ENCODE results near the gene INPP4A. TPM values are rescaled to one million over a fixed set of nuclear protein-coding genes. Genes with fewer than 3 reads are reported as not detected.
A peak's percentile ranks its signal among the peaks of the same experiment; 100 is the strongest.
"Not testable (repeated sequence)": the region's sequence is repeated elsewhere in the genome, so short reads cannot be mapped to it uniquely, and the experiment has no call there.

INPP4A gene
- 8.4 and 12.6 TPM in 2 replicates for total RNA-seq (2014; rRNA removed; shearing (Covaris generic); ENCODE audit: low replicate concordance)

DNA sequence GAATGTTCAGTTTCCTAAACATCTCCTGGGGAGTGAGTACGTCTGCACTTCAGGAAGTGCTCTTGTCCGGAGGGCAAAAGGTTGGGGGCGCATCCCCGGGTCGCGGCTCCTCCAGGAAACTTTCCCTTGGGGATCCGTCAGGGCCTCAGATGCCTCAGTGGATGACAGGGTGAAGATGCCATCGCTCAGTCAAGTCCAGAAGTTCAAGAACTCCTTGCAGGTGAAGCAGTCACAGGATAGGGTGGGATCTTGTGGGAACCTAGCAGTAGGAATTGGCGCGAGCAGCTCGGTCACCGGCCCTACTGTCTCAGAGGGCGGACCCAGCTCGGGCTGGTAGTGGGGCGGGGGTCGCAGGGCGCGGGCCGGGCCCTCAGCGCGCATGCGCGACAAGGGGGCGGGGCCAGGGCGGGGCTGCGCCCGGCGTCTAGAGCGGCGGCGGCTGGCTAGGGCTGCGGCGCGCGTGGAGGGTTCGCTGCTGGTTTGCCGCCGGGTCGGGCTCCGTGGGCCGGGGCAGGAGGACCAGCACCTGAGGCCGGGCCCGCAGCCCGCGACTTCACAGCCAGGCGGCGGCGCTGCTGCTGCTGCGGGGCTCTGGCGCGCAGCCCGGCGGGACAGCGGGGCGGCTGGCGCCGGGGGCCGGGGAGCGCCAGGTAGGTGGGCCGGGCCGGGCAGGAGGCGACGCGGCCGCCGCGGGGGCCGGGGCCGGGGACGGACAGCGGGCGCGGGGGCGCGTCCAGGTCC, at the start of gene INPP4A:
TSS of gene INPP4A (plus strand) at position 423 of the 741 bp plus-strand sequence. CDS start 75,191 bp downstream, outside the sequence.
- no peaks in the 10 kb centered on the region for H3K36me3 ChIP-seq
- no peaks in the 10 kb centered on the region for H3K9me3 ChIP-seq
- DNase-seq = peak; percentile 65
- H3K27me3 ChIP-seq = no peaks in the 10 kb centered on the region
- H3K4me3 ChIP-seq = peak within 1 kb of the TSS; percentile 60

DNA sequence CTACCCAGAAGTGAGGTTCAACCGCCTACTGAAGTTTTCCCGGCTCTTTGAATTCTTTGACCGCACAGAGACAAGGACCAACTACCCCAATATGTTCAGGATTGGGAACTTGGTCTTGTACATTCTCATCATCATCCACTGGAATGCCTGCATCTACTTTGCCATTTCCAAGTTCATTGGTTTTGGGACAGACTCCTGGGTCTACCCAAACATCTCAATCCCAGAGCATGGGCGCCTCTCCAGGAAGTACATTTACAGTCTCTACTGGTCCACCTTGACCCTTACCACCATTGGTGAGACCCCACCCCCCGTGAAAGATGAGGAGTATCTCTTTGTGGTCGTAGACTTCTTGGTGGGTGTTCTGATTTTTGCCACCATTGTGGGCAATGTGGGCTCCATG, 48.7 kb upstream of the INPP4A start:
- DNase-seq = no peak
- H3K9me3 ChIP-seq = no peaks in the 10 kb centered on the region
- H3K4me3 ChIP-seq = no peak overlapping the region
- H3K36me3 ChIP-seq = no peaks in the 10 kb centered on the region
- peaks cover 9% of the 10 kb centered on the region for H3K27me3 ChIP-seq

DNA sequence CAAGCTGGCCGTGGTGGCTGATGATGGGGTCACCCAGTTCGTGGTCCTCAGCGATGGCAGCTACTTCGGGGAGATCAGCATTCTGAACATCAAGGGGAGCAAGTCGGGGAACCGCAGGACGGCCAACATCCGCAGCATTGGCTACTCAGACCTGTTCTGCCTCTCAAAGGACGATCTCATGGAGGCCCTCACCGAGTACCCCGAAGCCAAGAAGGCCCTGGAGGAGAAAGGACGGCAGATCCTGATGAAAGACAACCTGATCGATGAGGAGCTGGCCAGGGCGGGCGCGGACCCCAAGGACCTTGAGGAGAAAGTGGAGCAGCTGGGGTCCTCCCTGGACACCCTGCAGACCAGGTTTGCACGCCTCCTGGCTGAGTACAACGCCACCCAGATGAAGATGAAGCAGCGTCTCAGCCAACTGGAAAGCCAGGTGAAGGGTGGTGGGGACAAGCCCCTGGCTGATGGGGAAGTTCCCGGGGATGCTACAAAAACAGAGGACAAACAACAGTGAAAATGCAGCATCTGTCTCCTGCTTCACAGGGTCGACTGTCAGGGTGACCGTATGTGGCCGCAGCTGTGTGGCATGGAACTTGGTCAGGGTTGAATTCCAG, 47.8 kb upstream of the INPP4A start:
- H3K9me3 ChIP-seq = no peaks in the 10 kb centered on the region
- no peaks in the 10 kb centered on the region for H3K36me3 ChIP-seq
- DNase-seq = no peak
- H3K27me3 ChIP-seq = peaks cover 16% of the 10 kb centered on the region
- H3K4me3 ChIP-seq = no peak overlapping the region

DNA sequence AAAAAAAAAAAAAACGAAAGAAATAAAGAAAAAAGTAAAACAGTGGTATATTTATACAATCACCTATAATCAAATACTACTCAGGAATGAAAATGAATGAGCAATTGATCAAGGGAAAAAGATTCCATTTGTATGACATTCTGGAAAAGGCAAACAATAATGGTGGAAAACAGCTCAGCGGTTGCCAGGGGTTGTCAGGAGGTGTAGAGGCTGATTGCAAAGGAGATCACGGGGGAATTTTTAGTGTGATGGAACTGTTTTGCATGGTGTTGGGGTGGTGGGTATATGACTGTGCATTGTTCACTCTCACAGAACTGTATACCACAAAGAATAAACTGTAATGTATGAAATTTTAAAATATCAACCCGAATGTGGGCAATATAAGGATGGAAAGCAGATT, 45.5 kb upstream of the INPP4A start:
- H3K36me3 ChIP-seq = no peaks in the 10 kb centered on the region
- no peak for DNase-seq
- H3K4me3 ChIP-seq = no peak overlapping the region
- H3K27me3 ChIP-seq = peaks cover 25% of the 10 kb centered on the region
- no peaks in the 10 kb centered on the region for H3K9me3 ChIP-seq

DNA sequence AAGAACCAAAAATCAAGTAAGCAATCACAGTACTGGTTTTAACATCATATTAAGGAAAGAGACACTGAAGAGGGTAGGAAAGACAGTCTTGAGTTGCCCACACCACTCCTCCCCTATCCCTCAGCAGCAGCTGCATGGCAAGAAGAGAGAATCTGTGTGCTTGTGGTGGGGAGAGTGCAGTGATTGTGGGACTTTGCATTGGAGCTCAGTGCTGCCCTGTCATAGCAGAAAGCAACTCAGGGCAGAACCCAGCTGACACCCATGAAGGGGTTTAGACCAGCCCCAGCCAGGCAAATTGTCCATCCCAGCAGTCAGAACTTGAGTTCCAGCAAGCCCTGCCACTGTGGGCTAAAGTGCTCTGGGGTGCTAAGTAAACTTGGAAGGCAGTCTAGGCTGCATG, 40.8 kb upstream of the INPP4A start:
- Histone ChIP-seq H3K36me3 (no peaks in the 10 kb centered on the region), H3K9me3 (no peaks in the 10 kb centered on the region), H3K27me3 (peaks cover 23% of the 10 kb centered on the region), H3K4me3 (no peak overlapping the region)
- DNase-seq = no peak

DNA sequence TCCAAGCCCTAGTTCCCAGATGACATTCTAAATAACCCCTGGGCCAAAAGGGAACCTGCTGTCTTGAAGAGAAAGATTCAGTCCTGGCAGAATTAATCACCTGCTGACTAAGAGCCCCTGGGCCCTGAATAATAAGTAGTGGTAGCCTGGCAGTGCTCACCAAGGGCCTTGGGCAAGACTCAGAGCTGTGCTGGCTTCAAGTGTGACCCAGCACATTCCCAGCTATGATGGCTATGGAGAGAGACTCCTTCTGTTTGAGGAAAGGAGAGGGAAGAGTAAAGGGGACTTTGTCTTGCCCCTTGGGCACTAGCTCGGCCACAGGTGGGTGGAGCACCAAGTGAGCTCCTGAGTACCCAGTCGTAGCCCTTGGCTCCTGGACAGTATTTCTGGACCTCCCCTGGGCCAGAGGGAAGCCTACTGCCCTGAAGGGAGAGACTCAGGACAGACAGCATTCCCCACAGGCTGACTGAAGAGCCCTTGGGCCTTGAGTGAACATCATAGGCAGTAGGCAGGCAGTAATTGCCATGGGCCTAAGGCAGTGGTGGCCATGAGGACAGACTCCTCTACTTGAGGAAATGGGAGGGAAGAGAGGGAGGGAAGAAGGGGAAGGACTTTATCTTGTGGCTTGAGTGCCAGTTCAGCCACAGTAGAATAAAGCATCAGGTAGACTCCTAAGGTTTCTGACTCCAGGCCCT, 40.0 kb upstream of the INPP4A start:
- peaks cover 17% of the 10 kb centered on the region for H3K27me3 ChIP-seq
- H3K4me3 ChIP-seq = no peak overlapping the region
- no peaks in the 10 kb centered on the region for H3K36me3 ChIP-seq
- DNase-seq = no peak
- H3K9me3 ChIP-seq = no peaks in the 10 kb centered on the region

DNA sequence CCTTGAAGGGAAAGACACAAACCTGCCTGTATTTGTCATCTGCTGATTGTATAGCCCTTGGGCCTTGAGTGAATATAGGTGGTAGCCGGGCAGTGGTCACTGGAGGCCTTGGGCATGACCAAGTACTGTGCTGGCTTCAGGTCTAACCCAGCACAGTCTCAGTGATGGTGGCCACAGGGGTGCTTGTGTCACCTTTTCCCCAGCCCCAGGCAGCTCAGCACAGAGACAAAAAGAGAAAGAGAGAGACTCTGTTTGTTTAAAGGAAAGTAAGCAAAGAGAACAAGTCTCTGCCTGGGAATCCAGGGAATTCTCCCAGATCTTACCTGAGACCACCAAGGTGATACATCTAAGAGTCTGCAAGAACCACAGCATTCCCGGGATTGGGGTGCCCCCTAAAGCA, 39.4 kb upstream of the INPP4A start:
- no peak for DNase-seq
- peaks cover 17% of the 10 kb centered on the region for H3K27me3 ChIP-seq
- no peak overlapping the region for H3K4me3 ChIP-seq
- no peaks in the 10 kb centered on the region for H3K9me3 ChIP-seq
- no peaks in the 10 kb centered on the region for H3K36me3 ChIP-seq

DNA sequence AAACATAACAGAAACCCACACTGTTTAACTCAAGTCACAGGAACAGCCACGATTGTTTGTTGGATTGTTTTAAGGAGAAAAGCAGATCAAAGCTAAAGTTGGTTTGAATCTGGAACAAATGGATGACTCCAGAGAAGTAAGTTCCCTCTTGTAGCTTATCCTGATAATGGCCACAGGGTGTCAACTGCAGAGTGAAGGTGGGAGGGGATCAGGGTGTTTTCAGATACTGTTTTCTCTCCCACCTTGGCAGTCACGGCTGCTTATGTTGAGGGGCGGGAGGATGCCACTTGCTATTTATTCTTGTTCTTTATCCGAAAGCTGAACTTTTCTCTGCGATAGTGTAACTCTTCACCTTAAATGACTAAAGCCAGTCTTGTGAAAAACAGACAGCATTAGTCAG, 36.5 kb upstream of the INPP4A start:
- no peak overlapping the region for H3K4me3 ChIP-seq
- H3K36me3 ChIP-seq = no peaks in the 10 kb centered on the region
- no peaks in the 10 kb centered on the region for H3K9me3 ChIP-seq
- H3K27me3 ChIP-seq = no peaks in the 10 kb centered on the region; the same call in 1 of the 2 replicates
- DNase-seq = no peak

DNA sequence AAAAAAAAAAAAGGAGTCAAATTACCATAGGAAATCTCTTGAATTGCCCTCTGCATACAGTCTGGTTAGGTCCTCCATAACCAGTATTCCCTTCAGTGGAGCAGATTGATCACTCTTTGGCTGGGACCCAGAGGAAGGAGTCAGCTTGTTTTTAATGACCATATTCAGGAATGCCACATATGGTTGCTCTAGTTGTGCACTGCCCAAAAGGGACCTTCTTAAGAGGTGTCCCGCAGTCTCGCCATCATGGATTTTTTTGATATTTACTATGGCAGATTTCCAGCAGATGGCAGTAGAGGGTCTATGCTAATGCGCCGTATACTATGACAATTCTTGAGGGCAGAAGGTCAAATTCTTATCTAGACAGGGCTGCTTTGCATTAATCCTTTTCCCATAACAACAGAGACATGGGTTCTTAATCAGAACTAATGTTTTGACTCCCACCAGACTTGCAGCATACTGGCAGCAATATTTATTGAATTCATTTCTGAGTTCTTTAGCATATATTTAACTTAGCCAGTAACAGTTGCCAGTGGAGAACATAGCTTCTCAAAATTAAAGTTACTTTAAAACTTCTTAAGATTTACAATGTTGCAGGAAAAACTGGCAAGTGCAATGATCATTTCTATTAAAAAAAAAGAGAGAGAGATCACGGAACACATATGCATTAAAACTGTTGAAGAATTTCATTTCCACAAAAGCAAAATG, 31.8 kb upstream of the INPP4A start:
- DNase-seq = peak; percentile 5
- no peaks in the 10 kb centered on the region for H3K9me3 ChIP-seq
- H3K27me3 ChIP-seq = no peaks in the 10 kb centered on the region
- no peaks in the 10 kb centered on the region for H3K36me3 ChIP-seq
- H3K4me3 ChIP-seq = no peak overlapping the region

DNA sequence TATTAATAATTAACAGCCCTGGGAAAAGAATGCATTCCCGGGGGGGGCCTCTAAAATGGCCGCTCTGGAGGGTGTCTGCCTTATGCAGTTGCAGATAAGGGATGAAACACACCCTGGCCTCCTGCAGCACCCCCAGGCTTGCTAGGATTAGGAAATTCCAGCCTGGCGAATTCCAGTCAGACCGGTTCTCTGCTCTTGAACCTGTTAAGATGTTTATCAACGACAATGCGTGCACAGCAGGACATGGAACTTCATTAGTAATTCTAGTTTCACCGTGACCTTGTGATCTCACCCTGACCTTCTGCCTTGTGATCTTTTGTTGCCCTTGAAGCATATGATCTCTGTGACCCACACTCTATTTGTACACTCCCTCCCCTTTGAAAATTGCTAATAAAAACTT, 30.4 kb upstream of the INPP4A start:
- DNase-seq, H3K9me3 ChIP-seq, H3K4me3 ChIP-seq, H3K27me3 ChIP-seq, H3K36me3 ChIP-seq: not testable (repeated sequence)

DNA sequence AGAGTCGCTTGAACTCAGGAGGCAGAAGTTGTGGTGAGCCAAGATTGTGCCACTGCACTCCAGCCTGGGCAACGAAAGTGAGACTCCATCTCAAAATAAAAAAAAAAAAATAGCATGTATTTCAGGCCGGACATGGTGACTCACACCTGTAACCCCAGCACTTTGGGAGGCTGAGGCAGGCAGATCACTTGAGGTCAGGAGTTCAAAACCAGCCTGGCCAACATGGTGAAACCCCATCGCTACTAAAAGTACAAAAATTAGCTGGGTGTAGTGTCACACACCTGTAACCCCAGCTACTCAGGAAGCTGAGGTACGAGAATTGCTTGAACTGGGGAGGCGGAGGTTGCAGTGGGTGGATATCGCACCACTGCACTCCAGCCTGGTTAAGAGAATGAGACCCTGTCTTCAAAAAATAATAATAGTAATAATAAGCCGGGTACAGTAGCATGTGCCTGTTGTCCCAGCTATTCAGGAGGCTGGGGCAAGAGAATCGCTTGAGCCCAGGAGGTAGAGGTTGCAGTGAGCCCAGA, 28.9 kb upstream of the INPP4A start:
- not testable (repeated sequence) for H3K36me3 ChIP-seq, H3K9me3 ChIP-seq, H3K4me3 ChIP-seq, H3K27me3 ChIP-seq, DNase-seq

DNA sequence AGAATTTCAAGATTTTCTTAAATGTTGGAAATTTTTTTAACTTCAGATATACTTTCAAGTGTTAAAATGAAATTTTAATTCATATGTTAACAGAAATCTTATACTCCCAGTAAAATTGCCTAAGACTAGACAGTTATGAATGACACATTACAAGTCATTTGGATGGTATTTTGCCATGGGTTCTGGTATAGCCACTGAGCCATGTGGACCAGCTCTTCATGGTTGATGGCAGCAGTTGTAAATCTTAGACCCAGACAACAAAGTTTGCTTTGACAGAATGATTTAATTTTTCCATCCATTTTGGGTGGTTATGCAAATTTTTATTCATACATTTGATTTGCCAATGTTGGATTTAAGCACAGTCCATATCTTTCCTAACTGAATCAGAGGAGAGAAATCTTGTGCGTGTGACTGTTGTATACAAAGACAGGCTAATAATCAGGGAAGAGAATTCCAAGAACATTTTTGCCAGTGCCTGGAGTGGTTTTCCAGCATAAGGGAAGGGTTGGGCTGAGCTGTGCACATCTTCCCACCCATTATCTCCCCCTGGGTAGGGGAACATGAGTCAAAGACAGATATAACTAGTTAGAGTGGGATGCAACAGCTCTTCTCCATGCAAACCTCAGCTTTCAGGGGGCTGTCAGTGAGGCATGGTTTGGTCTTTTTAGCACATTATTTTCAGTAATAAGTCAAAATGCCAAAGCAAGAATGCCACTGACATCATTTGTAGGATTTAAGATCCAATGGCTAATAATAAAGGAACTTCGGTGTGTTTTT, 28.1 kb upstream of the INPP4A start:
- DNase-seq = no peak
- no peaks in the 10 kb centered on the region for H3K27me3 ChIP-seq
- H3K36me3 ChIP-seq = no peaks in the 10 kb centered on the region
- H3K4me3 ChIP-seq = no peak overlapping the region
- 0 out of 2 replicates have a peak, but pooled peaks cover 2% of the 10 kb centered on the region for H3K9me3 ChIP-seq

DNA sequence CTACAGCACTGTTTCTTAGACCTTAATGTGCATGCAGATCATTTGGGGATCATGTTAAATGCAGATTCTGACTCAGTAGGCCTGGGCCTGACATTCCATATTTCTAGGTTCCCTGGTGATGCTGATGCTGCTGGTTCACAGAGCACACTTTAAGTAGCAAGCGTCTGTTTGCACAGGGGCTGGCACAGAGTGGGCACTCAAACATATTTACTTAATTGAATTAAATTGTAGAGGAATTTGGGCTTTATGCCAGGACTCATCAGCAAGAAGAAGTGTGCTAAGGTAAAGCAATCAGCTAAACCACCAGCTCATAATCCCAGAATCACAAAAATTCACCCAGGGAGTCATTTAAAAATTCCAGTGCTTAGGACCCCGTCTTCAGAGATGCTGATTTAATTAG, 25.1 kb upstream of the INPP4A start:
- H3K27me3 ChIP-seq = no peaks in the 10 kb centered on the region
- H3K9me3 ChIP-seq = peaks cover 9% of the 10 kb centered on the region
- H3K36me3 ChIP-seq = no peaks in the 10 kb centered on the region
- no peak overlapping the region for H3K4me3 ChIP-seq
- DNase-seq = no peak

DNA sequence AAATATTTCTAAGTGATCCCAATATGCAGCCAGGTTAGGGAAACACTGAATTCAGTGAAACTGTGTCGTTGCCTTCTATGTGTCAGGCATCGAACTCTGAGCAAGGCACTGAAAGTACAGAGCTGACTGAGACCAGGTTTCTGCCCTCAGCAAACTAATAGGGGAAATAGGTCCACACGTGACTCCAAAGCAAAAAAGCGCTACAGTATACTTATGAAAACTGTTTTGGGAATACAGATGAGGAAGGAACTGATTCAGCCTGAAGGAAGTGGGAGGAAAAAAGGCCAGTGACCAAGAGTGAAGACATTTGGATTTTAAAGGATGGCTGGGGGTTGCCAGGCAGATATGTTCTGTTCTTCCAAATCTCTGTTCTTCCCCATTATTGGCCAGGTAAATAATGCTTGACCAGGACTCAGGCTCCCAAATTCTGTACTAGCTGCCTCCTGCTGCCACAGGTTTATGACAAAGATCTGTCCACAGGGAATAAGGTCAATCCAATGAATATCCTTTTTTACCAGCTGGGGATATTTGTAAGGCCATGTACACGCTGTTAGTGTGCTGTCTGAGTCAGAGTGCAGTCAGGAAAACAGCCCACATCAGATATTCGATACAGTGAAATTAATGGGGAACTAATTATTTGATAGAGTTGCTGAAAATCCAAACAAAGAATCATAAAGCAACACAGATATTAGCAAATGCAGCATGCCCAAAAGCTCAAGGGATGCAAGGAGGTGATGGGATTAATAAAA, 24.5 kb upstream of the INPP4A start:
- DNase-seq = no peak

DNA sequence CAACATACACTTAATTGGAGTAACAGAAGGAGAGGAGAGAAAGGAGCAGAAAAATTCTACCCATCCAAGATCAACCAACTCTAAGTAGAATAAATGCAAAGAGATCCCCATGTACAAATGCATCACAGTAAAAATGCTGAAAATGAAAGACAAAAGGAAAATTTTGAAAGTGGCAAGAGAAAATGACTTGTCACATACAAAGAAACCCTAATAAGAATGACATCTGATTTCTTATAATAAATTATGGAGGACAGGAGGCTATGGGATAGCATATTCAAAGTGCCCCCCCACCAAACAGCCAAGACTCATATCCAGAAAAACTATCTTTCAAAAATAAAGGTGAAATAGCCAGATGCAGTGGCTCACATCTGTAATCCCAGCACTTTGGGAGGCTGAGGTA, 22.2 kb upstream of the INPP4A start:
- Histone ChIP-seq H3K9me3 (peaks cover 9% of the 10 kb centered on the region), H3K36me3 (no peaks in the 10 kb centered on the region), H3K4me3 (no peak overlapping the region), H3K27me3 (no peaks in the 10 kb centered on the region)
- no peak for DNase-seq

More for the DNA sequence above, 24.5 kb upstream of the INPP4A start:
- Histone ChIP-seq H3K36me3 (no peaks in the 10 kb centered on the region), H3K9me3 (peaks cover 9% of the 10 kb centered on the region), H3K27me3 (no peaks in the 10 kb centered on the region), H3K4me3 (no peak overlapping the region)
